Breast epithelium (tissue), 3 donors: ENCODE measurements around the gene RPN1.

Experiments used
- POLR2A ChIP-seq: fragments of 450-650 bp; IDR thresholded peaks from one replicate; pipeline ENCODE4 v1.6.1; 2016; ENCODE audit warnings: antibody characterized with exemption, mild to moderate bottlenecking, moderate library complexity
- TF ChIP-seq, protein P1 (sequence below), 3 donors: fragments of 450-650 bp; IDR thresholded peaks; one replicate each; pipeline ENCODE4 v1.5.1; 2016 to 2017; ENCODE audit warnings: antibody characterized with exemption in 3 of 3, mild to moderate bottlenecking in 3 of 3, moderate library complexity in 3 of 3

DNA sequence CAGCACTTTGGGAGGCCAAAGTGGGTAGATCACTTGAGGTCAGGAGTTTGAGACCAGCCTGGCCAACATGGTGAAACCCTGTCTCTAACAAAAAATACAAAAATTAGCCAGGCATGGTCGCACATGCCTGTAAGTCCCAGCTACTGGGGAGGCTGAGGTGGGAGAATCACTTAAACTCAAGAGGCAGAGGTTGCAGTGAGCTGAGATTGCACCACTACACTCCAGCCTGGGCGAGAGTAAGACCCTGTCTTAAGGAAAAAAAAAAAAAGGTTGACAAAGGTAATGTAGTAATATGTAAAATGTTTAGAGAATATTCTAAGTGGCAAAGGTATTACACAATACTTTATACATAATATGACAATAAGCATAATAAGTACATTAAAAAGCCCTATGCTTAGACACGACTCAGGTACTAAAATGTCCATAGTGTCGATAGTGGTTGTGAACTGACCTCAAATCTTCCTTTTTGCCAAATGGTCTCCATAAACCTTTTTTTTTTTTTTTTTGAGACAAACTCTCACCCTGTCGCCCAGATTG lies 16.5 kb downstream of the RPN1 start:
- TF ChIP-seq POLR2A: no peak
- TF ChIP-seq, protein P1, sequence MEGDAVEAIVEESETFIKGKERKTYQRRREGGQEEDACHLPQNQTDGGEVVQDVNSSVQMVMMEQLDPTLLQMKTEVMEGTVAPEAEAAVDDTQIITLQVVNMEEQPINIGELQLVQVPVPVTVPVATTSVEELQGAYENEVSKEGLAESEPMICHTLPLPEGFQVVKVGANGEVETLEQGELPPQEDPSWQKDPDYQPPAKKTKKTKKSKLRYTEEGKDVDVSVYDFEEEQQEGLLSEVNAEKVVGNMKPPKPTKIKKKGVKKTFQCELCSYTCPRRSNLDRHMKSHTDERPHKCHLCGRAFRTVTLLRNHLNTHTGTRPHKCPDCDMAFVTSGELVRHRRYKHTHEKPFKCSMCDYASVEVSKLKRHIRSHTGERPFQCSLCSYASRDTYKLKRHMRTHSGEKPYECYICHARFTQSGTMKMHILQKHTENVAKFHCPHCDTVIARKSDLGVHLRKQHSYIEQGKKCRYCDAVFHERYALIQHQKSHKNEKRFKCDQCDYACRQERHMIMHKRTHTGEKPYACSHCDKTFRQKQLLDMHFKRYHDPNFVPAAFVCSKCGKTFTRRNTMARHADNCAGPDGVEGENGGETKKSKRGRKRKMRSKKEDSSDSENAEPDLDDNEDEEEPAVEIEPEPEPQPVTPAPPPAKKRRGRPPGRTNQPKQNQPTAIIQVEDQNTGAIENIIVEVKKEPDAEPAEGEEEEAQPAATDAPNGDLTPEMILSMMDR (IDR thresholded peaks at IDR 0.05): no peak
